NCI-H128 (cell line): ENCODE measurements around the gene RNF166.

Experiments
- DNase-seq: peaks from one replicate; lab custom pipeline; 2025; ENCODE audit not compliant: unreplicated experiment; lab: John Stamatoyannopoulos, UW

The RNF166 gene, protein sequence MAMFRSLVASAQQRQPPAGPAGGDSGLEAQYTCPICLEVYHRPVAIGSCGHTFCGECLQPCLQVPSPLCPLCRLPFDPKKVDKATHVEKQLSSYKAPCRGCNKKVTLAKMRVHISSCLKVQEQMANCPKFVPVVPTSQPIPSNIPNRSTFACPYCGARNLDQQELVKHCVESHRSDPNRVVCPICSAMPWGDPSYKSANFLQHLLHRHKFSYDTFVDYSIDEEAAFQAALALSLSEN

DNA sequence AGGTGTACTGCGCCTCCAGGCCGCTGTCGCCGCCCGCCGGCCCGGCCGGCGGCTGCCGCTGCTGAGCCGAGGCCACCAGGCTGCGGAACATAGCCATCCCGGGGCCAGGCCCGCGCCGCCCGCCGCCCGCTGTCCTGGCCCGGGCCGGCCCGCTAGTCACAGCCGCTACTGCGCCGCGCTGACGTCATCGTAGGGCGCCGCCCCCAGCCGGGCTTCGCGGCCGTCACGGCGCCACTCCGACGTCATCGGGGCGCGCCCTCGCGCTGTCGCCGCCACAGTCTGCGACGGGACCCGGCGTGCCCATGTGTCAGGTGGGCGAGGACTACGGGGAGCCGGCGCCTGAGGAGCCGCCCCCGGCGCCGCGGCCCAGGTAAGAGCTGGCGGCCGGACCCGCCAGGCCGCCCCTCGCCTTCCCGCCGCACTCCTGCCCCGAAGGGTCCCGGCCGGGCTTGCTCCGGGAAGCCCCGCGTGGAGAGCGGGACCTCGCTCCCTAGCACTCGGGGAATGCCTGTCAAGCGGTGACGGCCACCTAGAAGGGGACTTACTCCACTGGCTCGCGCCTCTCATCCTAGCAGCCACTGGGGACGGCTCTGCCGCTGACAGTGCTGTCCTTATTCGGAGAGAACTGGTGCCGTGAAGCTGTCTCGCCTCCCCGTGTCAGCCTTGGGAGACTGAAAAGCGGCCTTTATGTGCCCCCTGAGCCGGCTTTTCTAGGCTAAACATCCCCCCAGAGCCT lies at the start of gene RNF166, which contains the start of gene CTU2:
Gene RNF166, minus strand, starts transcription at position 180 of the 736 bp plus-strand sequence. Its CDS starts 83 bp downstream, at position 97.
Gene CTU2, plus strand, starts transcription at position 275 of the 736 bp plus-strand sequence. Its CDS starts 28 bp downstream, at position 303.
- DNase-seq: peak; percentile 29

DNA sequence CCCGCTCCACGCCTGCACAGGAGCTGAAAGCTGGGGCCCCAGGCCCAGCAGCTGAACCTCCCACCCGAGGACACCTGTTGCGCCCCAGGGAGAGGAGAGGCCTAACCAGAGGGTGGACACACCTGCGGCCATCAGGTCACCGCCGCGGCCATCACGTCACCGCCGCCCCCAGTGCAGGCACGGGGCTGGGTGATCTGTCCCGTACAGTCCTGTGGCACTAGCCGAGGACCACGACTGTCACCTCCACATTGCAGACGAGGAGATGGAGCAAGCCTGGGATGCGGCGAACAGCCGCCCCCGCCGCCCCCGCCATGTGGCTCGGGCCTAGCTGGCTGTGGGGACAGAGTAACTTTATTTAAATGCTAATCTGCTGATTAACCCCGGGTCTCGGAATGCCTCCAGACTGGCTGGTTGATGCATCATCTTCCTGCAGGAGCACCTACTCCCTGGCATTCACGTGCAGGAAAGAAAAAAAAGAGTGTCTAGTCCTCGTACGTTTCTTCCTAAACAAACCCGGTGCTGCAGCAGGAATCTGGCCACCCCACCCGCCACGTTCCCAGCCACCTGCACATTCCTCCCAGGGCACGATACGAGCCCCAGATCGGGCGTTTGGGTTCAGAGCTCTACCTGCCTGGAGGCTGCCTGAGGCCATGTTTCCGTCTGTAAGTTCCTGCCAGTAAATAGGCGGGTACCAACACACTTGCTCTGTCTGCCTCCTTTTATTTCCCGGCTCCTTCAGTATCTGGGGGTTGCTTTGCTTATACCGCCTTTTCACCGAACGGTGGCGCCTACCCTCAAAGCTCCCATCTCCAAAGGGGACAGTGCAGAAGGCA lies 48.9 kb upstream of the RNF166 start:
- DNase-seq: no peak

GRCh38 chr16:88754109-88754911 lies 48.1 kb upstream of the RNF166 start:
- DNase-seq: no peak

- DNase-seq: no peak
These were observed 47.4 kb upstream of the RNF166 start for GRCh38 chr16:88753602-88754001.

DNA sequence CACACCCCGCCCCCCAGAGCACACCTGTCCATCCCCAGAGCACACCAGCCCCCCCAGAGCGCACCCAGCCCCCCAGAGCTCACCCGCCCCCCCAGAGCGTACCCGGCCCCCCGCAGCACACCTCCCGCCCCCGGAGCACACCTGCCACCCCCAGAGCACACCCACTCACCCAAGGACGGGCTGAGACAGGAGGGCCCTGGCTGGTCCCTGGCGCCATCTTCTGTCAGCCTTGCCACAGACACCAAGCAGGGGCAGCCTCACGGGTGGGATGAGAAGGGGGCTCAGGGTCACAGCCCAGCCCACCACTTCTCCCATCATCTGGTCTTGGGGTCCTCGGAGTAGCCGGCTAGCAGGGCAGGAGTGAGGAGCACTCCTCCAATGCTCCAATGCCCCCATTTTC lies 47.0 kb upstream of the RNF166 start:
- DNase-seq: no peak

DNA sequence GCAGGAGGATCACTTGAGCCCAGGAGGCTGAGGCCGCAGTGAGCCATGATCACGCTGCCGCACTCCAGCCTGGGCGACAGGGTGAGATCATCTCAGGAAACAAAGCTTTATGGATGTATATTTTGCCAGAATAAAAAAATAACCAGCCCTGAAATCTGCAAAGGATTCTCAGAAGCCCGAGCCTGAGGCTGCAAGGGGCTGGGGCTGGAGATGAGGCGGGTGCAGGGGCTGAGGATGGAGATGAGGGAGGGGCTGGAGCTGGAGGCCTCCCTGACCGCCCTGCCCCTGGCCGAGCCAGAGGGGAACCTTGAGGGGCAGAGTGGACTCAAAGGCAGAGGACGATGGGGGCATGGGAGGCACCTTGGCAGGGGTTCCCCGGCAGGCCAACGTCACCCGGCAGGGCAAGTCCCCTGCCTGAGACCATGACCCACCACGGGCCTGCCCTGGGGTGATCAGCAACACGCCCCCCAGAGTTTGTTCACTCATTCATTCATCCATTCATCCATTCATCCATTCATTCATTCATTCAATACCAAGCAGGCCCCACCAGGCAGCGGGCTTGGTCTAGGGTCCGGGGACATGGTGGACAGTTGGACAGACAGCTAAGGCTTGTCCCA lies 46.3 kb upstream of the RNF166 start:
- DNase-seq: no peak

- no peak for DNase-seq
These were observed 44.6 kb upstream of the RNF166 start for GRCh38 chr16:88750854-88751253.

GRCh38 chr16:88749358-88749757 lies 43.1 kb upstream of the RNF166 start:
- no peak for DNase-seq

- no peak for DNase-seq
These were observed 42.2 kb upstream of the RNF166 start for GRCh38 chr16:88748364-88748763.

DNA sequence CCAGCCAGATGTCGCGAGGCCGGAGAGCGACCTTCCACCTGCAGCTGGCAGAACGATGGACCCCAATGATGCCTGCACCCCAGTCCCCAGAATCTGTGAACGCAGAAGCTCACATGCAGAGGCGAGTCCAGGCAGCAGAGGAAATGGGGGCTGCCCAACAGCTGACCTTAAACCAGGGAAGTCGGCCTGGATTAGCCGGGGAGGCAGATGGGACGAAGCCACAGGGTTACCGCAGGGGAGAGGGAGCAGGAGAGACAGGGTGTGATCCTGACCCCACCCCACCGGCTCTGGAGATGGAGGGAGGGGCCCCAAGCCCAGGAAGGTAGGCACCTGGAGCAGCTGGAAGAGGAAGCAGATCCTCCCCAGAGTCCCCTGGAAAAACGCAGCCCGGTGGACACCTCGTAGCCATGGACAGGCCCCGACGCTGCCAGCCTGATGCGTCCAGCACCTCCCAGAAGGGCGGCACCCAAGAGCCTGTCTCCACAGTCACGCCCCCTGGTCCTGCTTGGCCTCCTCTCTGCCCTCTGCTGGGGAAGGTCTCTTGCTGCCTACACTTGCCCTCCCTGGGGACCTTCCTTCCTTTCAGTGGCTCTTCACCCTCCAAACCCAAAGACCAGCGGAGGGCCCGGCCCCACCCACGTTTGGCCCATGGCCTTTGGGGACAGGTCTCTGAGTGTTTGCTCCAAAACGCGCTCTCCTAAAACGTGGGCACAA lies 41.5 kb upstream of the RNF166 start:
- DNase-seq: no peak

GRCh38 chr16:88746506-88746905 lies 40.3 kb upstream of the RNF166 start:
- DNase-seq: no peak

DNA sequence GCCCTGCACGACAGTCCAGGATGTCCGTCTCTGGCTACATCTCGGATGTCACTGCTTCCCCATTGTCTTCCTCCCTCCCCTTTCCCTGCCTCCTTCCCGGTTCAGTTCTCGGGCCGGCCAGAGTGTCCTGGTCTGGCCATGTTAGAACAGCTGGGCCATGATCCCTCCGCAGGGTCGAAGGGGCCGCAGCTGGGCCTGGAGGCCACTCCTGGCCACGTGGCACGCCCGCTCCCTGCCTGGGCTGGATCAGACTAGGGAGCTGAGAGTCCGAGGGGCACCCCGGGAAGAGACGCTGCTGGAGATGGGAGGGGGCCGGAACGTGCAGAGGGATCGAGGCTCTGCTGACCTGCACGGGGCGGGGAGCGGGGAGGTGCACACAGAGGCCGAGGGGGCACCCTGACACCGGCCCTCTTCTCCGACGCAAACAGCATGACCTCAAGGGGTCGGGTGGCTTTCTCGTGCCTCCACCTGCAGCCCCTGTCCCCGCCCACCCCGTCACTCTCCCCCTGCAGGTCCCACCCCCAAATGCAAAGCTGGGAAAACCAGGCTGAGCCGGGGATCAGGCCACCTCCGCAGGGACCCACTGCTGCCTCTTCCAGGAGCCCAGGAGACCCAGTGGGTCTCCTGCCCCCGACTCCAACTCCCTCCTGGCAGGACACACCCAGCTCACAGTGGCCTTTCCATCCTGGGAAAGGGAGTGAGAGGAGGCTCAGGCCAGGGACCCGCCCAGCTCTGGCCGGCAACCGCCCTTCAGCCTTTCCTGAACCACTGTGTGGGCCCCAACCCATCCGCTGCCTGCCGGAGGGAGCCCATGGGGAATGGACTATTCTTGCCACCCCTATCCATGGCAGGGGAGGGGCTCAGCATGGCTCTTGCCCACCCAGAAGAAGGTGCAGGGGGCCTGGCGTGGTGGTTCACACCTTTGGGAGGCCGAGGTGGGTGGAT lies 38.6 kb upstream of the RNF166 start:
- DNase-seq: no peak

GRCh38 chr16:88743693-88744576 lies 37.7 kb upstream of the RNF166 start:
- no peak for DNase-seq

DNA sequence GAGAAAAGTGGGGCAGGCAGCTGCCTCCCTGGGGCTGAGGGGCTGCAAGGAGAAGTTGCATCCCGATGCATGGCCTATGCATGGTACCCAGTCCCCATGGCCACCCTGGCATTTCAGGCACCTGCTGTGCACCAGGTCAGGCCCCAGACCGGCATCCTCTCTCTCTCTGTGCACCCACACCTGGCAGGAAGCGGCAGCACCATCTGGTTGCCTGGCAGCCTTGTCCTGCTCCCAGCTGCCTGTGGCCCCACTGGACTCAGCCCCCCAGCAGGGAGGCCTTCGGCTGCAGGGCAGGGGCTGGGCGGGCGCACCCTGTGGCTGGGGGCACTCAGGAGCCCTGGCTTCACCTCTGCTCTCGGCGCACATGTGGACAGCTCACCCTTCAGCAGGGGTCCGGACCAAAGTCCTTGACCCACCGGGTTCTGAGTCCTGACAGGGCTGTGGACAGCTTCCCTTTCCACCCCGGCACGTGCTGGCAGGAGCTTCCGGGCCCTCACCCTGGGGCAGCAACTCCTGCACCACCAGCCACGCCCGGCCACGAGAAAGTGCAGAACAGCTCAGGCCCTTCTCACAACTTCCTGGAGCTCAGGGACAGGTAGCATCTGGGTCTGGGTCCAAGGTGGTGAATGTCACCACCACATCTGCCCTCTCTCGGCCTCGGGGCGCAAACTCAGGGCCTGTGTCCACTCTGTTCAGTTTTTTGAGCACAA lies 36.8 kb upstream of the RNF166 start:
- no peak for DNase-seq

DNA sequence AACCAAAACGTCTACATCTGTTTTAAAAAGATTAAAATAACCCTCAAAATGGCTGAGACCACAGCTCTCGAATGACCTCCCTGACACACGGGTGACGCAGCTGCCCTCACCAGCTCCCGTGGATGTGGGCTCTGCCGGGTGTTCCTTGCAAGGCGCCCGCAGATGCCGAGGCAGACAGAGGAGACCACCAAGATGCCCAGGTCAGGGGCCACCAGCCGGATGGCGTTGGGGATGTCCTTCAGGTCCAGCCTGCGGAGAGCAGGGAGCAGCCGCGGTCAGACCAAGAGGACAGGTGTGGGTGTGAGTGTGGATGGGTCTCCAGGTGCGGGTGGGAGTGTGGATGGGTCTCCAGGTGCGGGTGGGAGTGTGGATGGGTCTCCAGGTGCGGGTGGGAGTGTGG lies 35.2 kb upstream of the RNF166 start:
- DNase-seq: no peak

GRCh38 chr16:88740727-88741055 lies 34.5 kb upstream of the RNF166 start:
- no peak for DNase-seq
